Measurements from ENCODE around the gene ANKRD18B. TPM values are rescaled to one million over a fixed set of nuclear protein-coding genes. Genes with fewer than 3 reads are reported as not detected.
"Not testable (repeated sequence)": the region's sequence is repeated elsewhere in the genome, so short reads cannot be mapped to it uniquely, and the experiment has no call there.

Gene ANKRD18B
- total RNA-seq, 1 donor, result not detected

DNA sequence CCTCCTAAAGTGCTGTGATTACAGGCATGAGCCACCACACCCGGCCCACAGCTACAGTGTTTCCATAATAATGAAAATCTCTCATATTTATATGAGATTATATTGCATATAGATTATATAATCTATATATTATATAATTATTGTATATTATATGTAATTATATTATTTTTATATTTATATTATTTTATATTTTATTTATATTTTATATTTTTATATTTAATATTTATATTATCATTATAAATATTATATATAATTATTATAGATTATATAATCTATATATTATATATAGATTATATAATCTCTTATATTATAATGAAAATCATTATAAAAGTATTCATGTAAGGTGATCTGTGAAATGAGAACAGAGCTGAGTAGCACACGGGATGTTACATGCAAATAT is 11.5 kb downstream of the ANKRD18B start:
- Histone ChIP-seq H3K36me3 (ENCODE audit: insufficient read depth, low read length) (no peaks in the 10 kb centered on the region), H3K4me2 (ENCODE audit: insufficient read depth, low read length) (no peak overlapping the region), H3K79me2 (ENCODE audit: insufficient read depth, low read length) (no peaks in the 10 kb centered on the region), H3K9me3 (ENCODE audit: low read depth, low read length) (no peaks in the 10 kb centered on the region), H4K20me1 (ENCODE audit: insufficient read depth, low read length) (no peaks in the 10 kb centered on the region), H2AFZ (ENCODE audit: low read length) (no peak overlapping the region), H3K4me1 (ENCODE audit: insufficient read depth, low read length) (no peaks in the 10 kb centered on the region), H3K27ac (ENCODE audit: low read depth, low read length) (no peak overlapping the region), H3K4me3 (ENCODE audit: insufficient read depth, low read length) (no peak overlapping the region), H3K27me3 (ENCODE audit: insufficient read depth, low read length) (no peaks in the 10 kb centered on the region)
- TF ChIP-seq, protein P1, sequence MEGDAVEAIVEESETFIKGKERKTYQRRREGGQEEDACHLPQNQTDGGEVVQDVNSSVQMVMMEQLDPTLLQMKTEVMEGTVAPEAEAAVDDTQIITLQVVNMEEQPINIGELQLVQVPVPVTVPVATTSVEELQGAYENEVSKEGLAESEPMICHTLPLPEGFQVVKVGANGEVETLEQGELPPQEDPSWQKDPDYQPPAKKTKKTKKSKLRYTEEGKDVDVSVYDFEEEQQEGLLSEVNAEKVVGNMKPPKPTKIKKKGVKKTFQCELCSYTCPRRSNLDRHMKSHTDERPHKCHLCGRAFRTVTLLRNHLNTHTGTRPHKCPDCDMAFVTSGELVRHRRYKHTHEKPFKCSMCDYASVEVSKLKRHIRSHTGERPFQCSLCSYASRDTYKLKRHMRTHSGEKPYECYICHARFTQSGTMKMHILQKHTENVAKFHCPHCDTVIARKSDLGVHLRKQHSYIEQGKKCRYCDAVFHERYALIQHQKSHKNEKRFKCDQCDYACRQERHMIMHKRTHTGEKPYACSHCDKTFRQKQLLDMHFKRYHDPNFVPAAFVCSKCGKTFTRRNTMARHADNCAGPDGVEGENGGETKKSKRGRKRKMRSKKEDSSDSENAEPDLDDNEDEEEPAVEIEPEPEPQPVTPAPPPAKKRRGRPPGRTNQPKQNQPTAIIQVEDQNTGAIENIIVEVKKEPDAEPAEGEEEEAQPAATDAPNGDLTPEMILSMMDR (IDR thresholded peaks at IDR 0.05; ENCODE audit: extremely low read depth, low read depth, low read length), result no peak
- no peak for DNase-seq (ENCODE audit: insufficient read length, low spot score, missing footprints)

DNA sequence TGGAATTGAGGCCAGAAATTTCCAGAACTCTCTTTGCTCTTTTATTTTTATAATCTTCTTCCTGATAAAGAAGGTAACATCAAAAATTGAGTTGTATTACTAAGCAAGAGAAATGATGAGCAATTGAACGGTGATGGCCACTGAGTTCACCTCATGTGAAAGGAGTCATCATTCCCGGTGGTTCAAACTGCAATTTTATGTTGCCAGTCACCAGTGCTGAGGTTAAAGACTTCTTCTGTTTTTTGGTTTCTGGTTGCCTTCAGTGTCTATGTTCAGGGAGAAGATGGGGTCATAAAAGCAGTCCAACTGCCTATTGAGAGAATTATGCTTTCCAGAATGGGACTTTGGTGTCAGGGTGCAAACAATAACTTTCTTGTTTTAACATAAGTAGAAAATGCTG is 19.4 kb downstream of the ANKRD18B start:
- H4K20me1 ChIP-seq (ENCODE audit: insufficient read depth, low read length); DNase-seq (ENCODE audit: insufficient read length, low spot score, missing footprints); H3K4me2 ChIP-seq (ENCODE audit: insufficient read depth, low read length); H3K4me3 ChIP-seq (ENCODE audit: insufficient read depth, low read length); H3K79me2 ChIP-seq (ENCODE audit: insufficient read depth, low read length); H3K36me3 ChIP-seq (ENCODE audit: insufficient read depth, low read length); H3K4me1 ChIP-seq (ENCODE audit: insufficient read depth, low read length); H3K27me3 ChIP-seq (ENCODE audit: insufficient read depth, low read length); H2AFZ ChIP-seq (ENCODE audit: low read length); H3K27ac ChIP-seq (ENCODE audit: low read depth, low read length); H3K9me3 ChIP-seq (ENCODE audit: low read depth, low read length): not testable (repeated sequence)

DNA sequence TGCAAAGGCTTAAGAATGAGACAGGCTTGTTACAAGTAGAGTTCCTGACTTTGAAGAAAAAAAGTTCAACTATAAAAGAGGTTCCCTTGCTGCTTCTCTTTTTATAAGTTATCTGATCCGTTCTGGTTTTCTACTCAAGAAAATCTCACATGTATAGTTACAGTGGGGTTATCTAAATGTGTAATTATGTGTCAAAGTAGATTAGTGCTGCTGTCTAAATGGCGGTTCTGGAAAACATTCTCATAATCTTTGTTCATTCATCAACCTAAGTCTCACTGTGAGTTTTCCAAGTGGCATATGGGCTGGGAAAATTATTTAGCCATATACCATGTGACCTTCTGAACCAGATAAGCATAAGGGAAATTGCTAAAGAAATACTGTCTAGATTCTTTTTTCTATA is 21.7 kb downstream of the ANKRD18B start:
- H3K4me3 ChIP-seq (ENCODE audit: insufficient read depth, low read length); H3K9me3 ChIP-seq (ENCODE audit: low read depth, low read length); H4K20me1 ChIP-seq (ENCODE audit: insufficient read depth, low read length); H2AFZ ChIP-seq (ENCODE audit: low read length); H3K79me2 ChIP-seq (ENCODE audit: insufficient read depth, low read length); H3K36me3 ChIP-seq (ENCODE audit: insufficient read depth, low read length); H3K27ac ChIP-seq (ENCODE audit: low read depth, low read length); H3K27me3 ChIP-seq (ENCODE audit: insufficient read depth, low read length); H3K4me1 ChIP-seq (ENCODE audit: insufficient read depth, low read length); DNase-seq (ENCODE audit: insufficient read length, low spot score, missing footprints); H3K4me2 ChIP-seq (ENCODE audit: insufficient read depth, low read length): not testable (repeated sequence)

DNA sequence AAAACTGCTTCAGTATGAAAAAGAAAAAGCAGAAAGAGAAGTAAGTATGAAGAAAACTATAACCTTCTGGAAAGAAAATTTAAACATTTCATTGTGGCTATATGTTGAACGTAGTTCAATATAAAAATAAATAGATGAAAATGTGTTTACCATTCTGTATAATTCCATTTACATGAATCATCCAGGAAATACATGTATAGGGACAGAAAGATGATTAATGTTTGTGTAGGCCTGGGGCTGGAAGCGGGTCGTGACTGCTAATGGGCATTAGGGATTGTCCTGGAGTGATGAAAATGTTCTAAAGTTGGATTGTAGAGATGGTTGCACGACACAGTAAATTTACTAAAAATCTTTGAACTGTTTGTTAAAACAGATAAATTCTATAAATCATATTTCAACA is 24.8 kb downstream of the ANKRD18B start:
- DNase-seq (ENCODE audit: insufficient read length, low spot score, missing footprints); H3K9me3 ChIP-seq (ENCODE audit: low read depth, low read length); H3K27me3 ChIP-seq (ENCODE audit: insufficient read depth, low read length); H3K4me1 ChIP-seq (ENCODE audit: insufficient read depth, low read length); H4K20me1 ChIP-seq (ENCODE audit: insufficient read depth, low read length); H3K36me3 ChIP-seq (ENCODE audit: insufficient read depth, low read length); H3K79me2 ChIP-seq (ENCODE audit: insufficient read depth, low read length); H3K4me3 ChIP-seq (ENCODE audit: insufficient read depth, low read length); H3K27ac ChIP-seq (ENCODE audit: low read depth, low read length); H2AFZ ChIP-seq (ENCODE audit: low read length); H3K4me2 ChIP-seq (ENCODE audit: insufficient read depth, low read length): not testable (repeated sequence)

DNA sequence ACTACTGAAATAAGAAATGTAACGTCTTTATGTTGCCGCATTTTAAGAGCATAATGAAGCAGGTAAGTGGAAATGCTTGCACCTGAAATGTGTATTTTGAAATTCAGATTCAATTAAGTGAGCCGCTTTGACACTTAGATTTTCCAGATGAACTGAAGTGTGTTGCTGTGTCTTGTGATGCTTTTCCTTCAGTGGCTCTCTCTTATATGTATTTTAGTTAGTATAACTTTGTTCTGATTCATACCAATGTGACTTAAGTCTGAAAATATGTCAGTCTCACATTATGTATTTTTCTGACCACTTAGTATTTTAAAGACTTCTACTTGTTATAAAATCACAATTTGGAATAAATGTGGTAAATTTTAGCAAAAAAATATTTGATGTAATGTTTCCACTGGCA is 25.4 kb downstream of the ANKRD18B start:
- DNase-seq (ENCODE audit: insufficient read length, low spot score, missing footprints); H2AFZ ChIP-seq (ENCODE audit: low read length); H3K27me3 ChIP-seq (ENCODE audit: insufficient read depth, low read length); H3K4me1 ChIP-seq (ENCODE audit: insufficient read depth, low read length); H3K4me2 ChIP-seq (ENCODE audit: insufficient read depth, low read length); H3K4me3 ChIP-seq (ENCODE audit: insufficient read depth, low read length); H4K20me1 ChIP-seq (ENCODE audit: insufficient read depth, low read length); H3K36me3 ChIP-seq (ENCODE audit: insufficient read depth, low read length); H3K79me2 ChIP-seq (ENCODE audit: insufficient read depth, low read length); H3K27ac ChIP-seq (ENCODE audit: low read depth, low read length); H3K9me3 ChIP-seq (ENCODE audit: low read depth, low read length): not testable (repeated sequence)

DNA sequence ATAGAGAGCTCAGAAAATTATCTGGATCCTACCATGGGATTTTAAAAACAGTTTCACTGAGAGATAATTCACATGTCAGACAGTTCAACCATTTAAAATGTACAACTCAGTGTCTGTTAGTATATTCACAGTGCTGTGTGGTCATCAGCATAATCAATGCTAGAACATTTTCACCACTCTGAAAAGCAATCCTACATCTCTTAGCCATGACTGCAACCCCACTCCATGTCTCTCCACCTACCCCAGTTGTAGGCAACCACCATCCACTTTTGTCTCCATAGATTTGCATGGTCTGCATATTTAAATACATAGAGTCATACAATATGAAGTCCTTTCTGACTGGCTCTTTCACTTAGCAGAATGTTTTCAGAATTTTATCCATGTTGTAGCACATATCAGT is 27.1 kb downstream of the ANKRD18B start:
- H3K79me2 ChIP-seq (ENCODE audit: insufficient read depth, low read length); DNase-seq (ENCODE audit: insufficient read length, low spot score, missing footprints); H3K4me1 ChIP-seq (ENCODE audit: insufficient read depth, low read length); H3K27me3 ChIP-seq (ENCODE audit: insufficient read depth, low read length); H3K4me3 ChIP-seq (ENCODE audit: insufficient read depth, low read length); H3K36me3 ChIP-seq (ENCODE audit: insufficient read depth, low read length); H2AFZ ChIP-seq (ENCODE audit: low read length); H3K9me3 ChIP-seq (ENCODE audit: low read depth, low read length); H3K27ac ChIP-seq (ENCODE audit: low read depth, low read length); H3K4me2 ChIP-seq (ENCODE audit: insufficient read depth, low read length); H4K20me1 ChIP-seq (ENCODE audit: insufficient read depth, low read length): not testable (repeated sequence)

DNA sequence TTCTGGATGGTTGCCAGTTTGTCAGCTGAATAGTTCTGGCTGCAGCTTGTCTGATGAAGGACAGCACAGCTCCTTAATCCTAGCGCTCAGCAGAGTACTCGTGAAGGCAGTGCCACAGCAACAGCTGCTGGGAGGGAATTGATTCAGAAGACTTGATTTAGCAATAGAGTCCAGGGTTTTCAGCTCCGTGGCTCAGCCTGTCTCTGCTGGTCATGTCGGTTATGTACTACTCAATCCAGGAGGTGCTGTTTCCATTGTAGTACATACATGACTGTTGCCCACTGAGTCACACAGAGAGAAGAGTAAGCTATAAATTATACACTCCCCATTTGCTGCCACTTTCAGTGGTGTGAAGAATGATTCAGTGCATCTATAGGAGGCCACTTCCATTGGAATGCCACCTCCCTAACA is 28.3 kb downstream of the ANKRD18B start:
- not testable (repeated sequence) for H3K79me2 ChIP-seq (ENCODE audit: insufficient read depth, low read length); H3K4me2 ChIP-seq (ENCODE audit: insufficient read depth, low read length); H2AFZ ChIP-seq (ENCODE audit: low read length); DNase-seq (ENCODE audit: insufficient read length, low spot score, missing footprints); H4K20me1 ChIP-seq (ENCODE audit: insufficient read depth, low read length); H3K4me1 ChIP-seq (ENCODE audit: insufficient read depth, low read length); H3K27ac ChIP-seq (ENCODE audit: low read depth, low read length); H3K27me3 ChIP-seq (ENCODE audit: insufficient read depth, low read length); H3K4me3 ChIP-seq (ENCODE audit: insufficient read depth, low read length); H3K9me3 ChIP-seq (ENCODE audit: low read depth, low read length); H3K36me3 ChIP-seq (ENCODE audit: insufficient read depth, low read length)

DNA sequence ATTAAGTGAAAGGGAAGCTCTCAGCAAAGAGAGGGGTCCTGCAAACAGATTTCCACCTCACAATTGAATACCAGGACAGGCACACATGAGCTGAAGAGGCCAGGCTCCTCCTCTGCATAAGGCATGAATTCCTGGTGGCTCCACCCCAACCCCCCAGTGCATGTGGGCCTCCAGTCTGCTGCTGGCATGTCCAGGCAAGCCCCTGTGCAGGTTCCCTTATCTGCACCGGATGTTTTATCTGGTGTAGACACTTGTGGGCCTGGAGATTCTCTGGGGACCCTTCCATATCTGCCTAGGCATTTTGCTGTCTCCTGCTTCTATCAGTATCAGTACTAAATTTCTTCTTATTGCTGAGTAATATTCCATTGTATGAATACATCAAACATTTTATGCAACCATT is 36.2 kb downstream of the ANKRD18B start:
- not testable (repeated sequence) for H3K9me3 ChIP-seq (ENCODE audit: low read depth, low read length); H3K79me2 ChIP-seq (ENCODE audit: insufficient read depth, low read length); H3K4me3 ChIP-seq (ENCODE audit: insufficient read depth, low read length); H3K4me2 ChIP-seq (ENCODE audit: insufficient read depth, low read length); DNase-seq (ENCODE audit: insufficient read length, low spot score, missing footprints); H4K20me1 ChIP-seq (ENCODE audit: insufficient read depth, low read length); H3K4me1 ChIP-seq (ENCODE audit: insufficient read depth, low read length); H2AFZ ChIP-seq (ENCODE audit: low read length); H3K27ac ChIP-seq (ENCODE audit: low read depth, low read length); H3K36me3 ChIP-seq (ENCODE audit: insufficient read depth, low read length); H3K27me3 ChIP-seq (ENCODE audit: insufficient read depth, low read length)

DNA sequence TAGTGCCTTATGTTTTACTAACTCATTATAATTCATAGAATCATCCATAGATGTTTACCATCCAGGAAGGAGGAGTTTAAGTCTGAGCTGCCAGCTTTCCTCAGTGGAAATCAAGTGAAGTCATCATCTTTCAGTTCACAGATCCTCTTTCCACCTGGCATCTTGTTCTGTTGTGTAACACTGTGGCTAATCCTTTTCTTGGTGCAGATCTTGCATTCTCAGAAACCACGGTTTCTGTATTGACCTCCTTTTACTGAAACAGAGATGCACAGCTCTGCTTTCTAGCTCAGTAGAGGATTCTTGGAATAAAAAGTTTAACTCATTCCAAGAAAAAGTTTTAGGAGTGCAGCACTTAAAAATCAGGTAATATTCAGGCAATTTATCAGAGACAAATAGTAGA is 38.1 kb downstream of the ANKRD18B start:
- H3K27me3 ChIP-seq (ENCODE audit: insufficient read depth, low read length); DNase-seq (ENCODE audit: insufficient read length, low spot score, missing footprints); H3K27ac ChIP-seq (ENCODE audit: low read depth, low read length): not testable (repeated sequence)

More for the DNA sequence above, 38.1 kb downstream of the ANKRD18B start:
- H3K9me3 ChIP-seq (ENCODE audit: low read depth, low read length); H3K4me3 ChIP-seq (ENCODE audit: insufficient read depth, low read length); H4K20me1 ChIP-seq (ENCODE audit: insufficient read depth, low read length); H3K36me3 ChIP-seq (ENCODE audit: insufficient read depth, low read length); H2AFZ ChIP-seq (ENCODE audit: low read length); H3K79me2 ChIP-seq (ENCODE audit: insufficient read depth, low read length); H3K4me1 ChIP-seq (ENCODE audit: insufficient read depth, low read length); H3K4me2 ChIP-seq (ENCODE audit: insufficient read depth, low read length): not testable (repeated sequence)

Data from osteoblast (primary cell).